ENCODE results near the gene TMPRSS11A. TPM values are rescaled to one million over a fixed set of nuclear protein-coding genes. Genes with fewer than 3 reads are reported as not detected.

The TMPRSS11A gene
- total RNA-seq, 3 donors from 2014 or later, result not detected

DNA sequence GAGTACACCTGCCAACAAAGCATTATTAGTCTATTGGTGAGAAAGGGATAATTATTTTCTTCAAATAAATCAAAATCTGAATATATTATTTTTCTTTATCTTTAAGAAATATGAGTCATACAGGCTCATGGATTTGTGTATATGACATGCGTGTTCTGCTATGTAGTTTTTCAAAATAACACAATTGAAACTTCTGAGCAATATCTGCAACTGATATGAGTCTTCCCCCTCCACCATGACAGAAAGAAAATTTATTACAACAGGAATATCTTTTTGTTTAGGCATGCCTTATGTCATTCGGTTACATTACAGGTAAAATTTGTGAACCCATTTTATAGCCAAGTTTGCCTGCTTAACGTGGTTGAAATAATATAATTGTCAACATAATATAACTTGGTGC lies 32.0 kb downstream of the TMPRSS11A start:
- H3K27me3 ChIP-seq, result no peaks in the 10 kb centered on the region
- no peaks in the 10 kb centered on the region for H3K9me3 ChIP-seq
- no peak overlapping the region for H3K4me3 ChIP-seq
- no peak overlapping the region for H3K27ac ChIP-seq
- no peaks in the 10 kb centered on the region for H3K36me3 ChIP-seq
- no peaks in the 10 kb centered on the region for H3K4me1 ChIP-seq
- TF ChIP-seq POLR2AphosphoS5 (IDR thresholded peaks at IDR 0.05), result no peak
- TF ChIP-seq, protein P1, sequence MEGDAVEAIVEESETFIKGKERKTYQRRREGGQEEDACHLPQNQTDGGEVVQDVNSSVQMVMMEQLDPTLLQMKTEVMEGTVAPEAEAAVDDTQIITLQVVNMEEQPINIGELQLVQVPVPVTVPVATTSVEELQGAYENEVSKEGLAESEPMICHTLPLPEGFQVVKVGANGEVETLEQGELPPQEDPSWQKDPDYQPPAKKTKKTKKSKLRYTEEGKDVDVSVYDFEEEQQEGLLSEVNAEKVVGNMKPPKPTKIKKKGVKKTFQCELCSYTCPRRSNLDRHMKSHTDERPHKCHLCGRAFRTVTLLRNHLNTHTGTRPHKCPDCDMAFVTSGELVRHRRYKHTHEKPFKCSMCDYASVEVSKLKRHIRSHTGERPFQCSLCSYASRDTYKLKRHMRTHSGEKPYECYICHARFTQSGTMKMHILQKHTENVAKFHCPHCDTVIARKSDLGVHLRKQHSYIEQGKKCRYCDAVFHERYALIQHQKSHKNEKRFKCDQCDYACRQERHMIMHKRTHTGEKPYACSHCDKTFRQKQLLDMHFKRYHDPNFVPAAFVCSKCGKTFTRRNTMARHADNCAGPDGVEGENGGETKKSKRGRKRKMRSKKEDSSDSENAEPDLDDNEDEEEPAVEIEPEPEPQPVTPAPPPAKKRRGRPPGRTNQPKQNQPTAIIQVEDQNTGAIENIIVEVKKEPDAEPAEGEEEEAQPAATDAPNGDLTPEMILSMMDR (IDR thresholded peaks at IDR 0.05), result no peak
- TF ChIP-seq POLR2A (IDR thresholded peaks at IDR 0.05), result no peak
- intact Hi-C loops (cut with DNase I; ENCODE audit: low total_unique reads), result no loop called here
- DNase-seq (ENCODE audit: low spot score in 2 of 2), result no peak

DNA sequence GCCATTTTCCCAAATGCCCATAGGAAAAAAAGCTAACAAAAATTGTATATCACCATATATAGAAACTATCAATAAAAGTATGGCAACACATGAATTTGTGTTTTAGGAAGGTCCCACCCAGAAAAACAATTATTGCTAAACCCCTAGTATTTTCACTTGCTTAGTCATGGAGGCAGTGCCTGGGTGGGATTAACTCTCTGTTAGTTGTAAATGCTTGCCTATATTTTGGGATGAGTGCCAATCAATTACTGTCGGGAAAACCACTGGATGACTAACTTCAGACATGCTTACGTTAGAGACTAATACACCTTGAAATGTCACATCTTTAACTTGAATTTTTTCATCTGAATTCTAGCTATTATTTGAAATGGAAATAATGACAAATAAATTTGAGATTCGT lies 33.9 kb downstream of the TMPRSS11A start:
- TF ChIP-seq POLR2AphosphoS5 (IDR thresholded peaks at IDR 0.05) (no peak), POLR2A (IDR thresholded peaks at IDR 0.05) (no peak)
- TF ChIP-seq, protein P1 (IDR thresholded peaks at IDR 0.05), result no peak
- Histone ChIP-seq H3K4me3 (no peak overlapping the region), H3K27ac (no peak overlapping the region), H3K27me3 (no peaks in the 10 kb centered on the region), H3K9me3 (no peaks in the 10 kb centered on the region), H3K4me1 (no peaks in the 10 kb centered on the region), H3K36me3 (no peaks in the 10 kb centered on the region)
- DNase-seq (ENCODE audit: low spot score in 2 of 2), result no peak
- intact Hi-C loops (cut with DNase I; ENCODE audit: low total_unique reads), result no loop called here

DNA sequence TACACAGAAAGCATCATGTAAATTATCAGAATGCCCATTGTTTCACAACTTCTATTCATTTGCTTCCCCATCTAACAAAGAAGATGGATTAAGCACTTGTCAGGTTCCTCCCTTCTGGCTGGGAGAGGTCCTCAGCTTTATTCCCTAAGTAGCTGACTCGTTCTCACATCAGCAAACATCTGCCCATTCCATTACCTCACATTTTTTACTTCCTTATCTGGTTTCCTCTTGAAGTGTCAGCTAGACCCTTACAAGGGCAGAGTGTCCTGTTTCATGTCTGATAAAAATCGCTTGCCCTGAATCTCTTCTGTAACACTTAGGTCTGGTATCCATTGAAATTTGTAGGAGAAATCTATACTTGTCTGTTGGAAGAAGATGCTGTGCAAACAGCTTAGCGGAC lies 34.7 kb downstream of the TMPRSS11A start:
- H3K4me3 ChIP-seq, result no peak overlapping the region
- no peak for DNase-seq (ENCODE audit: low spot score in 2 of 2)
- no peak overlapping the region for H3K27ac ChIP-seq
- H3K36me3 ChIP-seq, result no peaks in the 10 kb centered on the region
- TF ChIP-seq POLR2AphosphoS5 (IDR thresholded peaks at IDR 0.05) (no peak), POLR2A (IDR thresholded peaks at IDR 0.05) (no peak)
- TF ChIP-seq, protein P1 (IDR thresholded peaks at IDR 0.05), result no peak
- H3K27me3 ChIP-seq, result no peaks in the 10 kb centered on the region
- no peaks in the 10 kb centered on the region for H3K9me3 ChIP-seq
- intact Hi-C loops (cut with DNase I; ENCODE audit: low total_unique reads), result no loop called here
- H3K4me1 ChIP-seq, result no peaks in the 10 kb centered on the region

DNA sequence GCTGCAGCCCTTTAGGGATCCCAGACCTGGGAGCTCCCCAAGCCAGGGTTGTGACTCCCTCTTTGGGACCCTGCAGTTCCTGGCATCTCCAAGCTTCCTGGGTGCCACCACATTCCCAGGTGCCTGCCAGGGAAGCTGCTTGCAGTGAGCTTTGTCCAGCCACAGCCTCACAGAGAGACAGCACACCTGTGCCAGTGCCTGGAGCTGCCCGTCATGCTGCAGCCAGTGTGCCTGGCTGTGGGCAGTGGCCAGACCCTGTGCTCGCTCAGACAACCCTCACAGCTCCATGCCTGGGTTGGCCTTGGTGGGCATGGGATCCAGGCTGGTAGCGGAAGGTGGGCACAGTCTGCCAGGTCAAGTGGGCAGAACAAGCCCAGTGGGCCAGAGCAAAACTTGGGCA lies 36.0 kb downstream of the TMPRSS11A start:
- Histone ChIP-seq H3K4me3 (no peak overlapping the region), H3K27me3 (no peaks in the 10 kb centered on the region), H3K27ac (no peak overlapping the region), H3K4me1 (no peaks in the 10 kb centered on the region), H3K9me3 (no peaks in the 10 kb centered on the region), H3K36me3 (no peaks in the 10 kb centered on the region)
- intact Hi-C loops (cut with DNase I; ENCODE audit: low total_unique reads), result no loop called here
- no peak for DNase-seq (ENCODE audit: low spot score in 2 of 2)
- TF ChIP-seq, protein P1 (IDR thresholded peaks at IDR 0.05), result no peak
- TF ChIP-seq POLR2A (IDR thresholded peaks at IDR 0.05) (no peak), POLR2AphosphoS5 (IDR thresholded peaks at IDR 0.05) (no peak)

DNA sequence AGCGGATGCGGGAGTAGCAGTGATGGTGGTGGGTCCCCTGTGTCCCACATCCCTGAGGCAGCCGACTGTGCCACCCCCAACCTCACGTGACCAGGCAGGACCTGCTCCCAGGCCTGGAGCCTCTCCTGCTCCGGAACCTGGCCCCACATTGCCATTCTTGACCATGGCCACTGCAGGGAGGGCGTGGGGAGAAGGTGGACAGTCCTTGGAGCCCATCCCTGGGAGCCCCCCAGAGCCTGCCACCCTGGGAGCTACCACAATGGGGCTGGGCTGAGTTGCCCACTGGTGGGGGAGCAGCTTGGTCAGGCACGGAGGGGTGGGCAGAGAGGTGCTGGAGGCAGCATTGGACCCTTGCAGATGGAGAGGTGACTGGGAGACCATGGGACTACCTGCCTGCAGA lies 36.8 kb downstream of the TMPRSS11A start:
- H3K27ac ChIP-seq, result no peak overlapping the region
- no peak overlapping the region for H3K4me3 ChIP-seq
- intact Hi-C loops (cut with DNase I; ENCODE audit: low total_unique reads), result no loop called here
- H3K9me3 ChIP-seq, result no peaks in the 10 kb centered on the region
- H3K36me3 ChIP-seq, result no peaks in the 10 kb centered on the region
- no peaks in the 10 kb centered on the region for H3K4me1 ChIP-seq
- DNase-seq (ENCODE audit: low spot score in 2 of 2), result no peak
- TF ChIP-seq POLR2A (IDR thresholded peaks at IDR 0.05), result no peak
- TF ChIP-seq, protein P1 (IDR thresholded peaks at IDR 0.05), result no peak
- TF ChIP-seq POLR2AphosphoS5 (IDR thresholded peaks at IDR 0.05), result no peak
- no peaks in the 10 kb centered on the region for H3K27me3 ChIP-seq
